ENCODE results near the gene NCOR2. TPM values are rescaled to one million over a fixed set of nuclear protein-coding genes. Genes with fewer than 3 reads are reported as not detected.

Gene NCOR2
- polyA plus RNA-seq, 1 donor from 2014 or later, result 4.8 TPM

GRCh38 chr12:124592050-124592449, 24.6 kb upstream of the NCOR2 start:
- H3K4me3 ChIP-seq (ENCODE audit: low read length), result no peak overlapping the region
- no peaks in the 10 kb centered on the region for H3K27me3 ChIP-seq (ENCODE audit: insufficient read depth, low read depth, low read length)
- H2AFZ ChIP-seq (ENCODE audit: low read depth, low read length), result no peak overlapping the region
- H4K20me1 ChIP-seq (ENCODE audit: insufficient read depth), result no peaks in the 10 kb centered on the region
- no peak overlapping the region for H3K27ac ChIP-seq (ENCODE audit: low read length)
- no peaks in the 10 kb centered on the region for H3K9me3 ChIP-seq (ENCODE audit: low read length)
- H3K79me2 ChIP-seq (replicated peaks; ENCODE audit: insufficient read depth, low read length), result no peaks in the 10 kb centered on the region
- H3K36me3 ChIP-seq (ENCODE audit: insufficient read depth, low read length), result no peaks in the 10 kb centered on the region
- H3K4me2 ChIP-seq (ENCODE audit: low read length), result no peak overlapping the region
- no peak overlapping the region for H3K9ac ChIP-seq (ENCODE audit: low read length)
- TF ChIP-seq EZH2 (IDR thresholded peaks at IDR 0.05; ENCODE audit: borderline replicate concordance, insufficient read depth, low read length, poor library complexity, severe bottlenecking), result no peak
- no peak for TF ChIP-seq REST (IDR thresholded peaks at IDR 0.05; ENCODE audit: borderline replicate concordance)
- TF ChIP-seq EP300 (conservative IDR thresholded peaks at IDR 0.05; ENCODE audit: poor library complexity, severe bottlenecking), result no peak
- TF ChIP-seq RAD21 (conservative IDR thresholded peaks at IDR 0.05), result no peak
- no peak for TF ChIP-seq SMC3 (conservative IDR thresholded peaks at IDR 0.05; ENCODE audit: poor library complexity)
- TF ChIP-seq POLR2AphosphoS5 (IDR thresholded peaks at IDR 0.05), result no peak
- no peak for TF ChIP-seq TAF1 (IDR thresholded peaks at IDR 0.05; ENCODE audit: low read depth)
- TF ChIP-seq MXI1 (conservative IDR thresholded peaks at IDR 0.05; ENCODE audit: poor library complexity, severe bottlenecking), result no peak
- no peak for TF ChIP-seq CTCF (IDR thresholded peaks at IDR 0.05; ENCODE audit: poor library complexity, severe bottlenecking)
- H3K9me2 ChIP-seq (ENCODE audit: insufficient read depth, low read length), result no peaks in the 10 kb centered on the region
- no peaks in the 10 kb centered on the region for H3F3A ChIP-seq (ENCODE audit: insufficient read depth, low read length, poor library complexity, severe bottlenecking)

- Histone ChIP-seq H4K20me1 (ENCODE audit: insufficient read depth) (no peaks in the 10 kb centered on the region), H3K9ac (ENCODE audit: low read length) (no peak overlapping the region), H3K27me3 (ENCODE audit: insufficient read depth, low read depth, low read length) (no peaks in the 10 kb centered on the region), H2AFZ (ENCODE audit: low read depth, low read length) (no peak overlapping the region), H3K27ac (ENCODE audit: low read length) (no peak overlapping the region), H3F3A (ENCODE audit: insufficient read depth, low read length, poor library complexity, severe bottlenecking) (no peaks in the 10 kb centered on the region), H3K4me3 (ENCODE audit: low read length) (no peak overlapping the region), H3K79me2 (replicated peaks; ENCODE audit: insufficient read depth, low read length) (no peaks in the 10 kb centered on the region), H3K4me2 (ENCODE audit: low read length) (no peak overlapping the region), H3K36me3 (ENCODE audit: insufficient read depth, low read length) (no peaks in the 10 kb centered on the region), H3K9me3 (ENCODE audit: low read length) (no peaks in the 10 kb centered on the region), H3K9me2 (ENCODE audit: insufficient read depth, low read length) (no peaks in the 10 kb centered on the region)
- no peak for TF ChIP-seq CTCF (IDR thresholded peaks at IDR 0.05; ENCODE audit: poor library complexity, severe bottlenecking)
- no peak for TF ChIP-seq POLR2AphosphoS5 (IDR thresholded peaks at IDR 0.05)
- no peak for TF ChIP-seq EP300 (conservative IDR thresholded peaks at IDR 0.05; ENCODE audit: poor library complexity, severe bottlenecking)
- TF ChIP-seq EZH2 (IDR thresholded peaks at IDR 0.05; ENCODE audit: borderline replicate concordance, insufficient read depth, low read length, poor library complexity, severe bottlenecking), result no peak
Observed at GRCh38 chr12:124590447-124590846, 23.0 kb upstream of the NCOR2 start.

Data from neural cell (in vitro differentiated cells).